Sigmoid colon (tissue), 7 donors: ENCODE data around the gene PODXL. TPM values are rescaled to one million over a fixed set of nuclear protein-coding genes. Genes with fewer than 3 reads are reported as not detected.
"Not testable (repeated sequence)": the region's sequence is repeated elsewhere in the genome, so short reads cannot be mapped to it uniquely, and the experiment has no call there.

Experiments used
- DNase-seq: peaks from one replicate; pipeline ENCODE4 v3.0.0-alpha.2; 2019
- H3K27ac ChIP-seq, 4 donors: fragments of 200-600 bp; sonication (generic); one replicate each; pipeline ENCODE4 v1.5.1; 2016 to 2019; ENCODE audit warnings: mild to moderate bottlenecking in 1 of 4
- H3K27me3 ChIP-seq, 3 donors: fragments of 200-600 bp; sonication (generic); one replicate each; pipeline ENCODE4 v1.5.1; 2019; ENCODE audit warnings: mild to moderate bottlenecking in 1 of 3
- H3K36me3 ChIP-seq, 4 donors: fragments of 200-600 bp; sonication (generic); one replicate each; pipeline ENCODE4 v1.5.1; 2016 to 2019
- H3K4me1 ChIP-seq, 4 donors: fragments of 200-600 bp; sonication (generic); one replicate each; pipeline ENCODE4 v1.5.1; 2017 to 2019
- H3K4me3 ChIP-seq, 4 donors: fragments of 200-600 bp; sonication (generic); one replicate each; pipeline ENCODE4 v1.5.1; 2017 to 2019; ENCODE audit warnings: mild to moderate bottlenecking in 2 of 4, moderate library complexity in 1 of 4
- H3K9me3 ChIP-seq, 4 donors: fragments of 200-600 bp in 3 of 4; sonication (generic) in 3 of 4; one replicate each; pipeline versions ENCODE4 v1.5.1 to v1.6.1; 2013 to 2019
- EP300 ChIP-seq, 4 donors: sonication (generic); formaldehyde crosslinking; IDR thresholded peaks; one replicate each; pipeline ENCODE4 v1.6.1; 2017; ENCODE audit warnings: antibody characterized with exemption in 4 of 4
- POLR2A ChIP-seq, 2 donors: fragments of 450-650 bp; IDR thresholded peaks; one replicate each; pipeline ENCODE4 v1.6.1; 2016; ENCODE audit warnings: antibody characterized with exemption in 2 of 2, mild to moderate bottlenecking in 2 of 2, moderate library complexity in 2 of 2
- POLR2AphosphoS5 ChIP-seq, 4 donors: sonication (generic); formaldehyde crosslinking; IDR thresholded peaks; one replicate each; pipeline ENCODE4 v1.6.1; 2017; ENCODE audit warnings: antibody characterized with exemption in 4 of 4
- WGBS, 2 donors: extraction: QIAGEN DNeasy Blood & Tissue Kit; methylation state at CpG; one replicate each; pipeline ENCODE4 v1.1.7; 2013; 5-methylcytosine and 5-hydroxymethylcytosine counted together
- intact Hi-C: fragments of 100-400 bp; cut with DNase I; formaldehyde crosslinking; loops from one replicate; pipeline ENCODE4 v1.15.1; 2023
- polyA plus RNA-seq, 3 donors: library from polyadenylated mRNA; stranded (reverse); fragments of 200-250 nt; gene quantifications; one replicate each; pipeline ENCODE4 v1.2.3, GENCODE V29; 2013
- total RNA-seq, 4 donors: library from RNA; depleted of rRNA; stranded (reverse); fragments of >200 nt; gene quantifications; one replicate each; pipeline ENCODE4 v1.1.0, GENCODE V29; 2016
- TF ChIP-seq, protein P1 (sequence below), 4 experiments: fragments of 450-650 bp in 3 of 4; fragments of 200-600 bp in 1 of 4; IDR thresholded peaks; one replicate each; pipeline ENCODE4 v1.5.1; 2016 to 2019; ENCODE audit warnings: antibody characterized with exemption in 4 of 4, mild to moderate bottlenecking in 3 of 4, moderate library complexity in 2 of 4
- donor health status: healthy with polysubstance abuse.
- donor health status: Bipolar disorder and iron deficiency.
- donor health status: healthy.

PODXL gene
- total and polyA plus RNA-seq, 7 donors = 1.2 to 23.2 (median 15.8) TPM

DNA sequence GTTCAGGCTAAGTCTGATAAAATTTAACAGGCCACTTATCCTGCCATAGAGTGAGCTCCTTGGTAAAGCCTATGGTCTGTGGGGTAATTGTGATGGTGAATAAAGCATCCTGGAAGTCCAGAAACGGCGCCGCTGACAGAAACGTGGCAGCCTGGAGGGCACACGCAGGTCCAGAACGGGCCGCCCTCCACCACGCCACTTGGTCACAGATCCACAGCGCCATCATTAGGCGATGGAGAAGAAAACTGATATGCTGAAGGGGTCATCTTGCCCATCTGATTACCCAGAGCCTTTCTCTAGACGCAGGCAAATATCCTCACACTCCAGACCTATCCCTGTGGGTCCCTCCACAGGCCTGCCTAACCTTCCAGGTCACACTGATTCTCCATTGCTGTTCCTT is 37.8 kb downstream of the PODXL start:
- Histone ChIP-seq H3K27me3 (no peaks in the 10 kb centered on the region), H3K4me1 (peaks cover 0 to 21% (median 15%) of the 10 kb centered on the region in 4 donors), H3K9me3 (no peaks in the 10 kb centered on the region), H3K36me3 (no peaks in the 10 kb centered on the region), H3K27ac (peak overlapping the region in 1 of 4 donors; percentile 11), H3K4me3 (no peak overlapping the region)
- whole genome bisulfite sequencing, 2 donors = 86 to 94% methylated on average over 11 of the region's 11 CpGs
- peak; percentile 40 for DNase-seq
- TF ChIP-seq, protein P1, sequence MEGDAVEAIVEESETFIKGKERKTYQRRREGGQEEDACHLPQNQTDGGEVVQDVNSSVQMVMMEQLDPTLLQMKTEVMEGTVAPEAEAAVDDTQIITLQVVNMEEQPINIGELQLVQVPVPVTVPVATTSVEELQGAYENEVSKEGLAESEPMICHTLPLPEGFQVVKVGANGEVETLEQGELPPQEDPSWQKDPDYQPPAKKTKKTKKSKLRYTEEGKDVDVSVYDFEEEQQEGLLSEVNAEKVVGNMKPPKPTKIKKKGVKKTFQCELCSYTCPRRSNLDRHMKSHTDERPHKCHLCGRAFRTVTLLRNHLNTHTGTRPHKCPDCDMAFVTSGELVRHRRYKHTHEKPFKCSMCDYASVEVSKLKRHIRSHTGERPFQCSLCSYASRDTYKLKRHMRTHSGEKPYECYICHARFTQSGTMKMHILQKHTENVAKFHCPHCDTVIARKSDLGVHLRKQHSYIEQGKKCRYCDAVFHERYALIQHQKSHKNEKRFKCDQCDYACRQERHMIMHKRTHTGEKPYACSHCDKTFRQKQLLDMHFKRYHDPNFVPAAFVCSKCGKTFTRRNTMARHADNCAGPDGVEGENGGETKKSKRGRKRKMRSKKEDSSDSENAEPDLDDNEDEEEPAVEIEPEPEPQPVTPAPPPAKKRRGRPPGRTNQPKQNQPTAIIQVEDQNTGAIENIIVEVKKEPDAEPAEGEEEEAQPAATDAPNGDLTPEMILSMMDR (IDR thresholded peaks at IDR 0.05) = no peak
- TF ChIP-seq POLR2A (IDR thresholded peaks at IDR 0.05) (no peak), POLR2AphosphoS5 (IDR thresholded peaks at IDR 0.05) (no peak), EP300 (IDR thresholded peaks at IDR 0.05) (no peak)
- intact Hi-C loops = no loop called here

DNA sequence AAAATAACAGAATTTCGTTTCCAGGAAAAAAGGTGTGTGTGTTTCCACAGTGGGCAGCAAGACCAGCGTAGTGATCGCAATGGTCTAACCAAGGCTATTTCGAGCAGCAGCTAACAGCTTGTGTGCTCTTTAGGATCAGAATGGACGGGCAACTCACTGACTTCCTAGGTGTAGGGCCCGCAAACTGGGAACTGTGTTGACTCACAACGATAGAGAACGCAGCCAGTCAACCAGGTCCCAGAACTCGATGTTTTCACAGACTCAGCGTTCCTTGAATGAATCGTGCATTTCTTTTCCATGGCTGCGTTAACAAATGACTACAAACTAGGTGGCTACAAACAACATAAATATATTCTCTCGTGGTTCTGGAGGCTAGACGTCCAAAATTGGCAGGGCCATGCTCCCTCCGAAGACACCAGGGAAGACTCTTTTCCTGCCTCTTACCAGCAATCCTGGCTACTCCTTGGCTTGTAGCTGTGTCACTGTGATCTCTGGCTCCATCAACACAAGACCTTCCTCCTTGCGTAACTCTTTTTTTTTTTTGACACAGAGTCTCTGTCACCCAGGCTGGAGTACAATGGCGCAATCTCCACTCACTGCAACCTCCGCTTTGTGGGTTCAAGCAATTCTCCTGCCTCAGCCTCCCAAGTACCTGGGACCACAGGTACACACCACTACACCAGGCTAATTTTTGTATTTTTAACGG is 39.1 kb downstream of the PODXL start:
- no peak for DNase-seq
- Histone ChIP-seq H3K36me3 (no peaks in the 10 kb centered on the region), H3K4me3 (no peak overlapping the region), H3K27me3 (no peaks in the 10 kb centered on the region), H3K4me1 (peaks cover 0 to 20% (median 15%) of the 10 kb centered on the region in 4 donors), H3K27ac (no peak overlapping the region), H3K9me3 (no peaks in the 10 kb centered on the region)
- TF ChIP-seq EP300 (IDR thresholded peaks at IDR 0.05) (no peak), POLR2AphosphoS5 (IDR thresholded peaks at IDR 0.05) (no peak), POLR2A (IDR thresholded peaks at IDR 0.05) (no peak)
- TF ChIP-seq, protein P1 (IDR thresholded peaks at IDR 0.05) = no peak
- 93 to 94% methylated on average over 19 of the region's 19 CpGs for WGBS, 2 donors
- intact Hi-C loops = no loop called here

DNA sequence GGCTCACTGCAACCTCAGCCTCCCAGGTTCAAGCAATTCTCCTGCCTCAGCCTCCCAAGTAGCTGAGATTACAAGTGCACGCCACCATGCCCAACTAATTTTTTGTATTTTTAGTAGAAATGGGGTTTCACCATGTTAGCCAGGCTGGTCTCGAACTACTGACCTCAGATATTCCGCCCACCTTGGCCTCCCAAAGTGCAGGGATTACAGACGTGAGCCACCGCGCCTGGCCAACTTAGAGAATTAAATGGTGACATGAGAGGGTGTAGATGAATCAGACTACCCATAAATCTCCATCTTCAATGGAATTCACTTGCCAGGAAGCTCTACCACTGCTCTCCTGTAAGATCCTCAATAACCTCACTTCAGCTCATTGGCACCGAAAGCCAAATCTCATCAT is 41.0 kb downstream of the PODXL start:
- H3K36me3 ChIP-seq, H3K27me3 ChIP-seq, intact Hi-C loops, H3K4me3 ChIP-seq, H3K9me3 ChIP-seq, H3K27ac ChIP-seq, DNase-seq: not testable (repeated sequence)
- WGBS, 2 donors = 92 to 96% methylated on average over 7 of the region's 7 CpGs
- H3K4me1 ChIP-seq = peaks cover 0 to 18% (median 11%) of the 10 kb centered on the region in 4 donors

DNA sequence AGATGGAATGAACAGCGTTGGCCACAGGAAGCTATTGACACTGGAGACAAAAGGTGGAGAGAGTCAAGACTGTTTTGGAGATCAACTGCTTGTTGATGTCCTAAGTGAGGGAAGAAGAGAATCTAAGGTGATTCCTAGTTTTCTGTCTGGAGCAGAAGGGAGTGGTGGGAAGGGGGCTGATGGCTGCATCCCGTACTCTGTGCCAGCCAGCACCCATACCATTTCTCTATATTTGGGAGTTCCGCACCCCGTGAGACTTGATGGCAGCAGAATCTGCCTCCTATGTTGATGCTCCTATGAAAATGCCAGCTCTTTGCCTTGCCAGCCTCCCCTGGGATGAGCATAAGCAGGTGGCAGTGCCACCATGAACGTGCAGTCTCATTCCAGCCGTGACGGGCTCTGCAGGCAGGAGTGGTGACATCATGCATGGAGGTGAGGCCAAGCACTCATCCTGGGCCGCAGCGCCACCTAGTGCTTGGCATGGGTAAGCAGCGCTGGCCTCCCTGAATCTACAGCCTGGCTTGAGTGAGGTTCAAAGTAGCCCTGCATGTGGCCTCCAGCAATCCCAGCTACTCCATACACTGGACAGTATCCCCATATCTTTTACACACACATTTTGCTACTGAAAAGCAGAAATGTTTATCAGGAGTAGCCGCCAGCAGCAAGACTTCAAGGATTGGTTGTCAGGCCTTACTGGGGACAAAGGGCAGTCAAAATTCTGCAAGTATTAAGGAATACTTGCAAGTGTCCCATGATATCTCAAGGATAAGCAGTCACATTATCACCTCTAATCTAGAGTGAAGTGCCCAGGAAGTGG is 43.0 kb downstream of the PODXL start:
- intact Hi-C loops = no loop called here

More for the DNA sequence above, 43.0 kb downstream of the PODXL start:
- TF ChIP-seq EP300 (IDR thresholded peaks at IDR 0.05) (no peak), POLR2AphosphoS5 (IDR thresholded peaks at IDR 0.05) (peak; percentile 20 to 77 (median 66))
- TF ChIP-seq, protein P1 (IDR thresholded peaks at IDR 0.05) = peak; percentile 78 to 92 (median 85)
- WGBS, 2 donors = 39 to 40% methylated on average over 11 of the region's 11 CpGs
- peak; percentile 92 for DNase-seq
- Histone ChIP-seq H3K27ac (peak overlapping the region in 3 of 4 donors; percentile 27 to 43 (median 37)), H3K27me3 (no peaks in the 10 kb centered on the region), H3K9me3 (no peaks in the 10 kb centered on the region), H3K36me3 (no peaks in the 10 kb centered on the region), H3K4me3 (no peak overlapping the region), H3K4me1 (peaks cover 0 to 18% (median 11%) of the 10 kb centered on the region in 4 donors)
